ENCODE data around the gene NTN1. TPM values are rescaled to one million over a fixed set of nuclear protein-coding genes. Genes with fewer than 3 reads are reported as not detected.

The NTN1 gene
- total RNA-seq, 4 donors from 2014 or later = 9.8 to 33.6 (median 17.6) TPM

GRCh38 chr17:9174779-9175574 is 153.7 kb downstream of the NTN1 start:
- Histone ChIP-seq H3K27ac (peak overlapping the region in 3 of 4 donors; percentile 49 to 61 (median 54)), H3K27me3 (no peaks in the 10 kb centered on the region), H3K9me3 (no peaks in the 10 kb centered on the region), H3K4me3 (no peak overlapping the region), H3K4me1 (peaks cover 12 to 85% (median 28%) of the 10 kb centered on the region in 3 donors), H3K36me3 (no peaks in the 10 kb centered on the region)
- 83 to 92% methylated on average over 2 to 6 of the region's 9 CpGs for WGBS, 2 donors
- intact Hi-C loops (cut with DNase I) = no loop called here
- TF ChIP-seq CTCF (IDR thresholded peaks at IDR 0.05) (peak in 1 of 6 experiments; percentile 6), POLR2A (IDR thresholded peaks at IDR 0.05) (no peak)
- no peak for DNase-seq

GRCh38 chr17:9175700-9176467 is 154.6 kb downstream of the NTN1 start:
- 62 to 74% methylated on average over 4 to 9 of the region's 14 CpGs for WGBS, 2 donors
- Histone ChIP-seq H3K27me3 (no peaks in the 10 kb centered on the region), H3K36me3 (peaks cover 0 to 9% (median 0%) of the 10 kb centered on the region in 3 donors), H3K9me3 (no peaks in the 10 kb centered on the region), H3K4me3 (no peak overlapping the region), H3K4me1 (peaks cover 16 to 85% (median 28%) of the 10 kb centered on the region in 3 donors), H3K27ac (peak overlapping the region in 3 of 4 donors; percentile 49 to 61 (median 54))
- TF ChIP-seq CTCF (IDR thresholded peaks at IDR 0.05) (no peak), POLR2A (IDR thresholded peaks at IDR 0.05) (no peak)
- DNase-seq = no peak
- intact Hi-C loops (cut with DNase I) = no loop called here

GRCh38 chr17:9177212-9177611 is 155.9 kb downstream of the NTN1 start:
- H3K9me3 ChIP-seq = no peaks in the 10 kb centered on the region
- DNase-seq = no peak
- intact Hi-C loops (cut with DNase I) = no loop called here
- peaks cover 0 to 13% (median 0%) of the 10 kb centered on the region in 3 donors for H3K36me3 ChIP-seq
- peaks cover 21 to 91% (median 28%) of the 10 kb centered on the region in 3 donors for H3K4me1 ChIP-seq
- no peak overlapping the region for H3K4me3 ChIP-seq
- no peak for TF ChIP-seq CTCF (IDR thresholded peaks at IDR 0.05)
- TF ChIP-seq POLR2A (IDR thresholded peaks at IDR 0.05) = no peak
- H3K27me3 ChIP-seq = no peaks in the 10 kb centered on the region
- 35 to 39% methylated on average over 2 to 6 of the region's 15 CpGs for WGBS, 2 donors
- peak overlapping the region in 2 of 4 donors; percentile 2 to 23 for H3K27ac ChIP-seq

- no peaks in the 10 kb centered on the region for H3K27me3 ChIP-seq
- no peak for DNase-seq
- no peaks in the 10 kb centered on the region for H3K9me3 ChIP-seq
- H3K27ac ChIP-seq = peak overlapping the region; percentile 2 to 55 (median 10)
- no peak for TF ChIP-seq CTCF (IDR thresholded peaks at IDR 0.05)
- no peak for TF ChIP-seq POLR2A (IDR thresholded peaks at IDR 0.05)
- intact Hi-C loops (cut with DNase I) = no loop called here
- 56 to 64% methylated on average over 9 of the region's 9 CpGs for WGBS, 2 donors
- no peak overlapping the region for H3K4me3 ChIP-seq
- peaks cover 0 to 13% (median 0%) of the 10 kb centered on the region in 3 donors for H3K36me3 ChIP-seq
- peaks cover 21 to 98% (median 26%) of the 10 kb centered on the region in 3 donors for H3K4me1 ChIP-seq
These were observed 157.0 kb downstream of the NTN1 start for GRCh38 chr17:9178319-9178718.

- no peak for TF ChIP-seq CTCF (IDR thresholded peaks at IDR 0.05)
- no peak for TF ChIP-seq POLR2A (IDR thresholded peaks at IDR 0.05)
- Histone ChIP-seq H3K4me1 (peaks cover 21 to 100% (median 31%) of the 10 kb centered on the region in 3 donors), H3K9me3 (no peaks in the 10 kb centered on the region), H3K27me3 (no peaks in the 10 kb centered on the region), H3K27ac (no peak overlapping the region), H3K4me3 (no peak overlapping the region), H3K36me3 (peaks cover 0 to 13% (median 0%) of the 10 kb centered on the region in 3 donors)
- intact Hi-C loops (cut with DNase I) = no loop called here
- WGBS, 2 donors = 77 to 80% methylated on average over 3 to 12 of the region's 14 CpGs
- DNase-seq = no peak
These were observed 158.3 kb downstream of the NTN1 start for GRCh38 chr17:9179602-9180001.
